ENCODE data around the gene NUDT14.

Gene NUDT14

GRCh38 chr14:105207460-105207901, 26.4 kb upstream of the NUDT14 start:
- Histone ChIP-seq H3K4me1 (ENCODE audit: control insufficient read depth, low read depth, low read length) (no peaks in the 10 kb centered on the region), H4K5ac (ENCODE audit: low read length) (no peak overlapping the region), H3K23ac (ENCODE audit: low read length) (no peak overlapping the region), H3K56ac (ENCODE audit: low read length) (no peak overlapping the region), H2AK5ac (ENCODE audit: low read length) (no peak overlapping the region), H3K79me1 (ENCODE audit: low read length) (no peaks in the 10 kb centered on the region), H3K79me2 (ENCODE audit: control insufficient read depth, insufficient read depth, low read length) (no peaks in the 10 kb centered on the region), H3K18ac (ENCODE audit: low read length) (no peak overlapping the region), H4K8ac (ENCODE audit: low read depth, low read length) (no peak overlapping the region), H3K27me3 (ENCODE audit: insufficient read depth, low read length, poor library complexity) (no peaks in the 10 kb centered on the region), H3K4me2 (ENCODE audit: low read length) (no peak overlapping the region), H3K4me3 (ENCODE audit: low read length) (no peak overlapping the region), H2BK15ac (replicated peaks; ENCODE audit: low read depth) (no peak overlapping the region), H2BK120ac (ENCODE audit: low read depth, low read length) (no peak overlapping the region), H3K36me3 (ENCODE audit: control insufficient read depth, insufficient read depth, low read length) (no peaks in the 10 kb centered on the region), H3K4ac (ENCODE audit: low read depth, low read length) (no peak overlapping the region), H2BK5ac (ENCODE audit: low read length) (no peak overlapping the region), H3K9ac (ENCODE audit: low read length) (no peak overlapping the region), H3K27ac (ENCODE audit: low read depth, low read length) (no peak overlapping the region)
- no CpG with 5 or more reads among the region's 13 CpGs for WGBS (ENCODE audit: extremely low coverage, insufficient coverage, low lambda C conversion rate)
- DNase-seq: peak; percentile 40

GRCh38 chr14:105206873-105207272, 25.8 kb upstream of the NUDT14 start:
- H3K9ac ChIP-seq (ENCODE audit: low read length): no peak overlapping the region
- no peaks in the 10 kb centered on the region for H3K27me3 ChIP-seq (ENCODE audit: insufficient read depth, low read length, poor library complexity)
- no peak overlapping the region for H4K8ac ChIP-seq (ENCODE audit: low read depth, low read length)
- no peak overlapping the region for H2BK5ac ChIP-seq (ENCODE audit: low read length)
- no peak overlapping the region for H3K4me2 ChIP-seq (ENCODE audit: low read length)
- H3K79me1 ChIP-seq (ENCODE audit: low read length): no peaks in the 10 kb centered on the region
- no peak for DNase-seq
- no peak overlapping the region for H3K23ac ChIP-seq (ENCODE audit: low read length)
- H2AK5ac ChIP-seq (ENCODE audit: low read length): no peak overlapping the region
- no peaks in the 10 kb centered on the region for H3K36me3 ChIP-seq (ENCODE audit: control insufficient read depth, insufficient read depth, low read length)
- H3K56ac ChIP-seq (ENCODE audit: low read length): no peak overlapping the region
- no peaks in the 10 kb centered on the region for H3K4me1 ChIP-seq (ENCODE audit: control insufficient read depth, low read depth, low read length)
- no peak overlapping the region for H3K4me3 ChIP-seq (ENCODE audit: low read length)
- H3K79me2 ChIP-seq (ENCODE audit: control insufficient read depth, insufficient read depth, low read length): no peaks in the 10 kb centered on the region
- H2BK120ac ChIP-seq (ENCODE audit: low read depth, low read length): no peak overlapping the region
- no peak overlapping the region for H3K27ac ChIP-seq (ENCODE audit: low read depth, low read length)
- H3K18ac ChIP-seq (ENCODE audit: low read length): no peak overlapping the region
- H4K5ac ChIP-seq (ENCODE audit: low read length): no peak overlapping the region
- H3K4ac ChIP-seq (ENCODE audit: low read depth, low read length): no peak overlapping the region
- H2BK15ac ChIP-seq (replicated peaks; ENCODE audit: low read depth): no peak overlapping the region
- WGBS (ENCODE audit: extremely low coverage, insufficient coverage, low lambda C conversion rate): no CpG with 5 or more reads among the region's 5 CpGs

- WGBS (ENCODE audit: extremely low coverage, insufficient coverage, low lambda C conversion rate): no CpG with 5 or more reads among the region's 12 CpGs
- Histone ChIP-seq H3K4me2 (ENCODE audit: low read length) (no peak overlapping the region), H4K8ac (ENCODE audit: low read depth, low read length) (no peak overlapping the region), H3K56ac (ENCODE audit: low read length) (no peak overlapping the region), H4K5ac (ENCODE audit: low read length) (no peak overlapping the region), H3K9ac (ENCODE audit: low read length) (no peak overlapping the region), H3K4ac (ENCODE audit: low read depth, low read length) (no peak overlapping the region), H3K4me3 (ENCODE audit: low read length) (no peak overlapping the region), H2AK5ac (ENCODE audit: low read length) (no peak overlapping the region), H2BK15ac (replicated peaks; ENCODE audit: low read depth) (no peak overlapping the region), H3K4me1 (ENCODE audit: control insufficient read depth, low read depth, low read length) (no peaks in the 10 kb centered on the region), H3K27me3 (ENCODE audit: insufficient read depth, low read length, poor library complexity) (no peaks in the 10 kb centered on the region), H3K36me3 (ENCODE audit: control insufficient read depth, insufficient read depth, low read length) (no peaks in the 10 kb centered on the region), H3K23ac (ENCODE audit: low read length) (no peak overlapping the region), H3K18ac (ENCODE audit: low read length) (no peak overlapping the region), H3K27ac (ENCODE audit: low read depth, low read length) (no peak overlapping the region), H2BK120ac (ENCODE audit: low read depth, low read length) (no peak overlapping the region), H2BK5ac (ENCODE audit: low read length) (no peak overlapping the region), H3K79me1 (ENCODE audit: low read length) (no peaks in the 10 kb centered on the region), H3K79me2 (ENCODE audit: control insufficient read depth, insufficient read depth, low read length) (no peaks in the 10 kb centered on the region)
- DNase-seq: no peak
Measured at GRCh38 chr14:105205673-105206208, 24.6 kb upstream of the NUDT14 start.

GRCh38 chr14:105204931-105205672, 24.0 kb upstream of the NUDT14 start:
- Histone ChIP-seq H3K4me2 (ENCODE audit: low read length) (no peak overlapping the region), H3K79me1 (ENCODE audit: low read length) (no peaks in the 10 kb centered on the region), H3K56ac (ENCODE audit: low read length) (no peak overlapping the region), H3K18ac (ENCODE audit: low read length) (no peak overlapping the region), H2BK5ac (ENCODE audit: low read length) (no peak overlapping the region), H3K79me2 (ENCODE audit: control insufficient read depth, insufficient read depth, low read length) (no peaks in the 10 kb centered on the region), H3K9ac (ENCODE audit: low read length) (no peak overlapping the region), H4K5ac (ENCODE audit: low read length) (no peak overlapping the region), H3K4me3 (ENCODE audit: low read length) (no peak overlapping the region), H3K4me1 (ENCODE audit: control insufficient read depth, low read depth, low read length) (no peaks in the 10 kb centered on the region), H3K4ac (ENCODE audit: low read depth, low read length) (no peak overlapping the region), H2BK15ac (replicated peaks; ENCODE audit: low read depth) (no peak overlapping the region), H3K27me3 (ENCODE audit: insufficient read depth, low read length, poor library complexity) (no peaks in the 10 kb centered on the region), H3K23ac (ENCODE audit: low read length) (no peak overlapping the region), H2BK120ac (ENCODE audit: low read depth, low read length) (no peak overlapping the region), H3K27ac (ENCODE audit: low read depth, low read length) (no peak overlapping the region), H3K36me3 (ENCODE audit: control insufficient read depth, insufficient read depth, low read length) (no peaks in the 10 kb centered on the region), H4K8ac (ENCODE audit: low read depth, low read length) (no peak overlapping the region), H2AK5ac (ENCODE audit: low read length) (no peak overlapping the region)
- no peak for DNase-seq
- WGBS (ENCODE audit: extremely low coverage, insufficient coverage, low lambda C conversion rate): no CpG with 5 or more reads among the region's 21 CpGs

GRCh38 chr14:105204206-105204930, 23.3 kb upstream of the NUDT14 start:
- Histone ChIP-seq H2BK15ac (replicated peaks; ENCODE audit: low read depth) (no peak overlapping the region), H2BK120ac (ENCODE audit: low read depth, low read length) (no peak overlapping the region), H3K79me1 (ENCODE audit: low read length) (no peaks in the 10 kb centered on the region), H3K18ac (ENCODE audit: low read length) (no peak overlapping the region), H3K36me3 (ENCODE audit: control insufficient read depth, insufficient read depth, low read length) (no peaks in the 10 kb centered on the region), H3K27ac (ENCODE audit: low read depth, low read length) (no peak overlapping the region), H2AK5ac (ENCODE audit: low read length) (no peak overlapping the region), H3K23ac (ENCODE audit: low read length) (no peak overlapping the region), H3K56ac (ENCODE audit: low read length) (no peak overlapping the region), H4K5ac (ENCODE audit: low read length) (no peak overlapping the region), H3K4me1 (ENCODE audit: control insufficient read depth, low read depth, low read length) (no peaks in the 10 kb centered on the region), H3K4me3 (ENCODE audit: low read length) (no peak overlapping the region), H3K27me3 (ENCODE audit: insufficient read depth, low read length, poor library complexity) (no peaks in the 10 kb centered on the region), H3K79me2 (ENCODE audit: control insufficient read depth, insufficient read depth, low read length) (no peaks in the 10 kb centered on the region), H3K4me2 (ENCODE audit: low read length) (no peak overlapping the region), H3K4ac (ENCODE audit: low read depth, low read length) (no peak overlapping the region), H4K8ac (ENCODE audit: low read depth, low read length) (no peak overlapping the region), H3K9ac (ENCODE audit: low read length) (no peak overlapping the region), H2BK5ac (ENCODE audit: low read length) (no peak overlapping the region)
- DNase-seq: no peak
- no CpG with 5 or more reads among the region's 24 CpGs for WGBS (ENCODE audit: extremely low coverage, insufficient coverage, low lambda C conversion rate)
